Endothelial cell of umbilical vein (primary cell): Measurements from ENCODE around the gene DDX25. TPM values are rescaled to one million over a fixed set of nuclear protein-coding genes. Genes with fewer than 3 reads are reported as not detected.

Source experiments
- BruUV-seq: library from RNA; stranded (reverse); fragments of 400-500 nt; replicated peaks from 2 replicates; lab custom pipeline; 2021; lab: Mats Ljungman, UMichigan
- CTCF ChIA-PET: fragments of 300-600, 350-600 bp; sonication (Branson Sonifier 250); formaldehyde crosslinking; loops from one replicate; lab custom pipeline; 2021; ENCODE audit warnings: antibody characterized with exemption, inconsistent platforms; lab: Charles Lee
- POLR2A ChIA-PET: fragments of 300-600, 350-600 bp; sonication (Branson Sonifier 250); formaldehyde crosslinking; loops from one replicate; lab custom pipeline; 2021; ENCODE audit warnings: antibody characterized with exemption, inconsistent platforms; lab: Charles Lee
- DNase-seq: peaks from one replicate; pipeline ENCODE4 v3.0.0-alpha.2; 2011; ENCODE audit warnings: low read depth, low spot score
- FAIRE-seq: peaks from 2 replicates; lab custom pipeline; 2011; peaks lifted over from hg19 to GRCh38; lab: Jason Lieb, UNC
- H2AFZ ChIP-seq: 2 replicates; pipeline ENCODE4 v1.6.0; 2012; ENCODE audit warnings: low read depth, low read length, control low read depth, inconsistent platforms
- H3K27ac ChIP-seq: 2 replicates; pipeline ENCODE4 v1.5.1; 2011; ENCODE audit warnings: low read depth, mild to moderate bottlenecking, control low read depth, low read length, moderate library complexity; ENCODE audit not compliant: insufficient read depth
- H3K27me3 ChIP-seq, 2 experiments: 2 replicates each; pipeline versions ENCODE4 v1.6.0 to v1.6.1; 2011; ENCODE audit warnings: low read length in 2 of 2, mixed read lengths in 1 of 2; ENCODE audit not compliant: control insufficient read depth in 2 of 2, insufficient read depth in 2 of 2
- H3K36me3 ChIP-seq, 2 experiments: 2 replicates in 1 of 2; 3 replicates in 1 of 2; pipeline ENCODE4 v1.5.1; 2011; ENCODE audit warnings: low read length in 2 of 2, mild to moderate bottlenecking in 1 of 2, moderate library complexity in 1 of 2; ENCODE audit not compliant: control insufficient read depth in 2 of 2, insufficient read depth in 2 of 2; ENCODE audit errors: extremely low read depth in 1 of 2
- H3K4me1 ChIP-seq: 3 replicates; pipeline ENCODE4 v1.5.1; 2011; ENCODE audit warnings: mild to moderate bottlenecking, low read length; ENCODE audit not compliant: control insufficient read depth, insufficient read depth; ENCODE audit errors: extremely low read depth
- H3K4me2 ChIP-seq: 2 replicates; pipeline ENCODE4 v1.6.1; 2011; ENCODE audit warnings: low read length, control low read depth, mixed read lengths; ENCODE audit not compliant: insufficient read depth
- H3K4me3 ChIP-seq, 3 experiments: fragments of 200-600 bp in 1 of 3; sonication (generic), shearing (Covaris generic) in 1 of 3; replicated peaks in 1 of 3; 2 replicates each; pipeline ENCODE4 v1.5.1; 2011 to 2016; ENCODE audit warnings: control low read depth in 3 of 3, low read length in 3 of 3, mild to moderate bottlenecking in 2 of 3, inconsistent platforms in 1 of 3, low read depth in 1 of 3, moderate library complexity in 1 of 3; ENCODE audit not compliant: insufficient read depth in 1 of 3
- H3K79me2 ChIP-seq: 2 replicates; pipeline ENCODE4 v1.6.0; 2012; ENCODE audit warnings: low read length, inconsistent platforms; ENCODE audit not compliant: control insufficient read depth, insufficient read depth
- H3K9ac ChIP-seq: replicated peaks from 2 replicates; pipeline ENCODE3; 2011; ENCODE audit warnings: low read length, control low read depth; ENCODE audit not compliant: insufficient read depth; ENCODE audit errors: extremely low read depth
- H3K9me1 ChIP-seq: replicated peaks from 3 replicates; pipeline ENCODE4 v1.6.0; 2011; ENCODE audit warnings: mild to moderate bottlenecking, low read length; ENCODE audit not compliant: control insufficient read depth, insufficient read depth; ENCODE audit errors: extremely low read depth
- H3K9me3 ChIP-seq: replicated peaks from 2 replicates; pipeline ENCODE4 v1.5.1; 2012; ENCODE audit warnings: low read length, inconsistent platforms; ENCODE audit not compliant: control insufficient read depth, insufficient read depth
- H4K20me1 ChIP-seq: replicated peaks from 2 replicates; pipeline ENCODE3; 2011; ENCODE audit warnings: mild to moderate bottlenecking, low read length; ENCODE audit not compliant: control insufficient read depth, insufficient read depth; ENCODE audit errors: extremely low read depth
- CTCF ChIP-seq, 2 donors: IDR thresholded peaks; 1 replicate in 1 of 2; 2 replicates in 1 of 2; pipeline ENCODE4 v1.5.1; 2011; ENCODE audit warnings: low read length in 2 of 2, mild to moderate bottlenecking in 2 of 2, moderate library complexity in 2 of 2, control low read depth in 1 of 2, inconsistent platforms in 1 of 2, low read depth in 1 of 2; ENCODE audit not compliant: insufficient read depth in 1 of 2; ENCODE audit errors: extremely low read depth in 1 of 2
- EZH2 ChIP-seq: IDR thresholded peaks from 2 replicates; pipeline ENCODE4 v1.6.1; 2012; ENCODE audit warnings: borderline replicate concordance, low read depth, mild to moderate bottlenecking, moderate library complexity, low read length, inconsistent platforms; ENCODE audit not compliant: severe bottlenecking
- FOS ChIP-seq: IDR thresholded peaks from 2 replicates; pipeline ENCODE4 v1.6.1; 2011; ENCODE audit warnings: mild to moderate bottlenecking, low read length, moderate library complexity, borderline replicate concordance; ENCODE audit not compliant: insufficient read depth
- GATA2 ChIP-seq: IDR thresholded peaks from 2 replicates; pipeline ENCODE4 v1.7.0; 2011; ENCODE audit warnings: low read depth, mild to moderate bottlenecking, moderate library complexity, mixed read lengths, low read length; ENCODE audit not compliant: insufficient read length, insufficient read depth
- JUN ChIP-seq: IDR thresholded peaks from 2 replicates; pipeline ENCODE4 v1.6.1; 2011; ENCODE audit warnings: borderline replicate concordance, low read depth; ENCODE audit not compliant: insufficient read length, insufficient read depth
- MYC ChIP-seq: IDR thresholded peaks from one replicate; pipeline ENCODE4 v1.6.1; 2011; ENCODE audit warnings: mild to moderate bottlenecking, low read depth, low read length
- POLR2A ChIP-seq: IDR thresholded peaks from 2 replicates; pipeline ENCODE4 v1.6.1; 2012; ENCODE audit warnings: low read depth, mild to moderate bottlenecking, control low read depth, low read length
- POLR2AphosphoS5 ChIP-seq: IDR thresholded peaks from 2 replicates; pipeline ENCODE4 v1.6.1; 2012; ENCODE audit warnings: low read depth, mild to moderate bottlenecking, control low read depth, low read length, moderate library complexity; ENCODE audit not compliant: insufficient read depth
- dilution Hi-C: fragments of 300-500 bp; cut with MboI; formaldehyde crosslinking; loops from one replicate; pipeline ENCODE4 v1.15.0; 2019; ENCODE audit warnings: low sequenced_read_pairs; ENCODE audit not compliant: extremely low pct_ligation_motif_present
- intact Hi-C: fragments of 100-400 bp; cut with micrococcal nuclease; formaldehyde crosslinking; loops from one replicate; pipeline ENCODE4 v1.10.0; 2022
- polyA plus RNA-seq, 4 experiments: library from polyadenylated mRNA; depleted of rRNA in 3 of 4; stranded (reverse) in 3 of 4; unstranded in 1 of 4; fragments of >200 nt; gene quantifications; 2 replicates each; pipeline versions ENCODE4 v1.2.1 to v1.2.3, GENCODE V29; 2011 to 2012; ENCODE audit warnings: missing spikeins in 1 of 4
- total RNA-seq: library from RNA; stranded (reverse); gene quantifications from 2 replicates; pipeline ENCODE4 v1.2.3, GENCODE V29; 2021

The DDX25 gene
- total and polyA plus RNA-seq, 2 donors (not counting 3 experiments of a cell fraction or from before 2014, with no cell fraction given), result not detected

DNA sequence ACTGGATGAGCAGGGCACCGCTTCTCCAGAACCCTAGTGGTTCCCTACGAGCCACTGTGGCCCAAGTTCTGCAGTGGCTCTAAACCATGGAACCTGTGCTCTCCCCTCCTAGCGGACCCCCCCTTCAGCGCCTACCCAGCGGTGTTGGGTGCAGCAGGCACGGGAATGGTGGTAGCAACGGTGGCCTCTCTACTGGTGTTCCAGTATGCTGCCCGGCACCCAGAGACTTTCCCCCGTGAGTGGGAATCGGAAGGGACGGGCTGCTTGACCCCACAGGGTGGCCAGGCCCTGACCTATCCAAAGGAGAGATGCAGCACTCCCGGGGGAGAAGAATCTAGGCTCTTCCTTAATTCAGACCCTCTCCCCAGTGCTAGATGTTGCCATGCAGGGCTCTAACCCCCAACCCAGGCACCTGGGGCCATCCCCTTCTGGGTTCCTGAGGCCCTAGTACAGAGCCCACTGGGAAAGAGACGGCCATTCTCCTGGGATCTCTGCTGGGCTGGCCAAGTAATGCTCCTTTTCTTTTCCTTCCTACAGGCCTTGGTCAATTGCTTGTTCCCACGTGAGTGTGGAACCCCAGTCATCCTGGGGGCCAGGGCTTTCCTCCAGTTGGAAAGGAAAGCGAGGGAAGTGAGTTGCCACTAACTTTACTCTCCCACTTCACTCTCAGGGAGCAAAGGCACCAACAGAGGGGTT lies 50.8 kb downstream of the DDX25 start:
- FAIRE-seq (no peak), DNase-seq (no peak)
- Histone ChIP-seq H3K9me3 (no peaks in the 10 kb centered on the region), H3K36me3 (no peaks in the 10 kb centered on the region), H3K9ac (no peak overlapping the region), H3K9me1 (no peaks in the 10 kb centered on the region), H3K27ac (no peak overlapping the region), H3K27me3 (no peaks in the 10 kb centered on the region), H3K4me2 (no peak overlapping the region), H2AFZ (no peak overlapping the region), H4K20me1 (no peaks in the 10 kb centered on the region), H3K4me3 (no peak overlapping the region), H3K79me2 (no peaks in the 10 kb centered on the region), H3K4me1 (no peaks in the 10 kb centered on the region)
- dilution Hi-C loops, result no loop called here
- intact Hi-C loops, result no loop called here
- no TSS peak for BruUV-seq
- TF ChIP-seq GATA2 (no peak), CTCF (IDR thresholded peaks at IDR 0.05; ENCODE audit: extremely low read depth in 1 of 2, insufficient read depth in 1 of 2, low read depth in 1 of 2, low read length in 2 of 2) (no peak), EZH2 (no peak), POLR2A (no peak), JUN (no peak), FOS (no peak), POLR2AphosphoS5 (no peak), MYC (no peak)
- ChIA-PET POLR2A (no interaction called here), CTCF (no interaction called here)
